IMR-90 (cell line): ENCODE measurements around the gene SNX5. TPM values are rescaled to one million over a fixed set of nuclear protein-coding genes. Genes with fewer than 3 reads are reported as not detected.

Source experiments
- ATAC-seq: fragments of 200-7000 bp; cut with Tn5 transposase; 2 replicates; pipeline ENCODE4 v1.9.1; 2020; ENCODE audit warnings: low read depth, mild to moderate bottlenecking, moderate library complexity
- BruUV-seq: library from RNA; stranded (reverse); fragments of 400-500 nt; replicated peaks from 2 replicates; lab custom pipeline; 2021; lab: Mats Ljungman, UMichigan
- CTCF ChIA-PET: fragments of 300-600 bp; formaldehyde crosslinking; extraction: SDS; loops from one replicate; lab custom pipeline; 2021; ENCODE audit warnings: antibody characterized with exemption; lab: Yijun Ruan, JAX
- POLR2A ChIA-PET: fragments of 300-600 bp; sonication (Branson Sonifier 250); formaldehyde crosslinking; loops from one replicate; lab custom pipeline; 2022; ENCODE audit warnings: antibody characterized with exemption; ENCODE audit not compliant: unreplicated experiment; lab: Charles Lee
- DNase-seq: peaks from one replicate; pipeline ENCODE4 v3.0.0; 2013
- H2AFZ ChIP-seq: replicated peaks from 2 replicates; pipeline ENCODE3; 2013; ENCODE audit warnings: low read length, mild to moderate bottlenecking; ENCODE audit not compliant: poor library complexity
- H2AK5ac ChIP-seq: 2 replicates; pipeline ENCODE4 v1.6.1; 2013; ENCODE audit warnings: low read depth, low read length, inconsistent platforms
- H2AK9ac ChIP-seq: replicated peaks from 2 replicates; pipeline ENCODE3; 2013; ENCODE audit warnings: mild to moderate bottlenecking, low read depth, low read length, moderate library complexity; ENCODE audit not compliant: poor library complexity
- H2BK120ac ChIP-seq: 2 replicates; pipeline ENCODE4 v1.6.1; 2013; ENCODE audit warnings: low read depth, low read length, inconsistent platforms
- H2BK15ac ChIP-seq: 3 replicates; pipeline ENCODE4 v1.6.1; 2013; ENCODE audit warnings: low read depth, low read length, inconsistent platforms
- H2BK20ac ChIP-seq: 2 replicates; pipeline ENCODE4 v1.6.1; 2013; ENCODE audit warnings: low read depth, mild to moderate bottlenecking, inconsistent platforms, low read length, moderate library complexity
- H2BK5ac ChIP-seq: 2 replicates; pipeline ENCODE4 v1.6.1; 2013; ENCODE audit warnings: mild to moderate bottlenecking, low read depth, low read length, inconsistent platforms; ENCODE audit not compliant: poor library complexity, severe bottlenecking
- H3K14ac ChIP-seq: replicated peaks from 2 replicates; pipeline ENCODE4 v1.6.1; 2013; ENCODE audit warnings: low read depth, low read length, inconsistent platforms
- H3K18ac ChIP-seq: 2 replicates; pipeline ENCODE4 v1.6.1; 2013; ENCODE audit warnings: low read depth, low read length, control low read depth
- H3K23ac ChIP-seq: 2 replicates; pipeline ENCODE4 v1.6.1; 2013; ENCODE audit warnings: low read depth, low read length, inconsistent platforms
- H3K27ac ChIP-seq: 2 replicates; pipeline ENCODE4 v1.5.1; 2013; ENCODE audit warnings: mild to moderate bottlenecking, control low read depth, low read length; ENCODE audit not compliant: insufficient read depth
- H3K27me3 ChIP-seq: 2 replicates; pipeline ENCODE4 v1.6.1; 2013; ENCODE audit warnings: low read length; ENCODE audit not compliant: control insufficient read depth, insufficient read depth
- H3K36me3 ChIP-seq: 2 replicates; pipeline ENCODE4 v1.6.1; 2013; ENCODE audit warnings: low read length, mixed read lengths; ENCODE audit not compliant: control insufficient read depth, insufficient read depth
- H3K4ac ChIP-seq: 2 replicates; pipeline ENCODE4 v1.6.1; 2013; ENCODE audit warnings: low read depth, low read length, inconsistent platforms
- H3K4me1 ChIP-seq: 2 replicates; pipeline ENCODE4 v1.6.1; 2013; ENCODE audit warnings: low read length, mixed read lengths; ENCODE audit not compliant: control insufficient read depth, insufficient read depth
- H3K4me2 ChIP-seq: 2 replicates; pipeline ENCODE4 v1.6.1; 2013; ENCODE audit warnings: low read depth, mild to moderate bottlenecking, control low read depth, low read length, moderate library complexity
- H3K4me3 ChIP-seq: 2 replicates; pipeline ENCODE4 v1.5.1; 2013; ENCODE audit warnings: low read depth, mild to moderate bottlenecking, control low read depth, low read length, moderate library complexity; ENCODE audit not compliant: insufficient read depth
- H3K56ac ChIP-seq: 2 replicates; pipeline ENCODE4 v1.6.1; 2013; ENCODE audit warnings: low read length, inconsistent platforms; ENCODE audit not compliant: insufficient read depth; ENCODE audit errors: extremely low read depth
- H3K79me1 ChIP-seq, 2 experiments: 2 replicates each; pipeline ENCODE4 v1.6.1; 2013; ENCODE audit warnings: low read length in 2 of 2, inconsistent platforms in 1 of 2, low read depth in 1 of 2
- H3K9ac ChIP-seq: 2 replicates; pipeline ENCODE4 v1.6.1; 2013; ENCODE audit warnings: low read depth, low read length, control low read depth
- H3K9me1 ChIP-seq: 2 replicates; pipeline ENCODE4 v1.6.1; 2013; ENCODE audit warnings: low read length, inconsistent platforms; ENCODE audit not compliant: insufficient read depth
- H3K9me3 ChIP-seq: 2 replicates; pipeline ENCODE4 v1.6.1; 2013; ENCODE audit warnings: low read length; ENCODE audit not compliant: control insufficient read depth, insufficient read depth
- H4K20me1 ChIP-seq: 2 replicates; pipeline ENCODE4 v1.6.1; 2013; ENCODE audit warnings: low read length, inconsistent platforms; ENCODE audit not compliant: insufficient read depth
- H4K5ac ChIP-seq: 2 replicates; pipeline ENCODE4 v1.6.1; 2013; ENCODE audit warnings: mild to moderate bottlenecking, low read depth, low read length, control low read depth
- H4K8ac ChIP-seq, 2 experiments: 2 replicates each; pipeline ENCODE4 v1.6.1; 2013; ENCODE audit warnings: low read depth in 2 of 2, low read length in 2 of 2, control low read depth in 1 of 2, inconsistent platforms in 1 of 2
- H4K91ac ChIP-seq: 2 replicates; pipeline ENCODE4 v1.6.1; 2013; ENCODE audit warnings: low read depth, low read length, inconsistent platforms; ENCODE audit not compliant: insufficient read depth
- CEBPB ChIP-seq: IDR thresholded peaks from 2 replicates; pipeline ENCODE4 v1.6.1; 2012; ENCODE audit warnings: low read depth, low read length, improper control_type of control experiment
- CHD1 ChIP-seq: IDR thresholded peaks from 2 replicates; pipeline ENCODE4 v1.6.1; 2012; ENCODE audit warnings: low read depth, low read length, improper control_type of control experiment
- FOS ChIP-seq: fragments of 150-350 bp; IDR thresholded peaks from 2 replicates; pipeline ENCODE4 v1.6.1; 2016; ENCODE audit warnings: low read depth, low read length
- MAFK ChIP-seq: IDR thresholded peaks from 2 replicates; pipeline ENCODE4 v1.6.1; 2012; ENCODE audit warnings: low read depth, low read length, improper control_type of control experiment
- MAZ ChIP-seq: IDR thresholded peaks from 2 replicates; pipeline ENCODE4 v1.6.1; 2012; ENCODE audit warnings: low read depth, mild to moderate bottlenecking, low read length, improper control_type of control experiment, moderate library complexity, borderline replicate concordance
- MXI1 ChIP-seq: IDR thresholded peaks from 2 replicates; pipeline ENCODE4 v1.6.1; 2012; ENCODE audit warnings: low read depth, mild to moderate bottlenecking, low read length, moderate library complexity, borderline replicate concordance
- POLR2A ChIP-seq: IDR thresholded peaks from 2 replicates; pipeline ENCODE4 v1.6.1; 2012; ENCODE audit warnings: mild to moderate bottlenecking, low read depth, low read length
- RAD21 ChIP-seq: IDR thresholded peaks from 2 replicates; pipeline ENCODE4 v1.6.1; 2012; ENCODE audit warnings: low read length, improper control_type of control experiment
- RFX5 ChIP-seq: IDR thresholded peaks from 2 replicates; pipeline ENCODE4 v1.8.0; 2012; ENCODE audit warnings: low read depth, mild to moderate bottlenecking, low read length, moderate library complexity
- WGBS, 2 experiments: methylation state at CpG; one replicate each; pipeline versions ENCODE4 v1.1.5 to v1.1.7; 2013; ENCODE audit warnings: missing lambda C conversion rate in 2 of 2; ENCODE audit not compliant: insufficient read length in 1 of 2; ENCODE audit errors: extremely low coverage in 2 of 2; 5-methylcytosine and 5-hydroxymethylcytosine counted together
- dilution Hi-C: fragments of 300-500 bp; cut with HindIII; formaldehyde crosslinking; loops from one replicate; pipeline ENCODE4 v1.14.3; 2018; ENCODE audit warnings: low sequenced_read_pairs; ENCODE audit not compliant: unreplicated experiment
- in situ Hi-C: fragments of 300-500 bp; cut with MboI; formaldehyde crosslinking; loops from 3 replicates; pipeline ENCODE4 v1.14.3; 2019; ENCODE audit warnings: low sequenced_read_pairs, inconsistent platforms, mixed read lengths
- intact Hi-C: fragments of 100-400 bp; cut with micrococcal nuclease; formaldehyde crosslinking; loops from 2 replicates; pipeline ENCODE4 v1.10.0; 2022
- polyA plus RNA-seq, 3 experiments: library from polyadenylated mRNA; depleted of rRNA; stranded (reverse); fragments of >200 nt; gene quantifications; 2 replicates each; pipeline ENCODE4 v1.2.3, GENCODE V29; 2012; ENCODE audit warnings: low replicate concordance in 1 of 3
- total RNA-seq: library from RNA; depleted of rRNA; stranded (reverse); fragments of >200 nt; gene quantifications from 2 replicates; pipeline ENCODE4 v1.2.3, GENCODE V29; 2012
- TF ChIP-seq, protein P1 (sequence below): fragments of 150-350 bp; IDR thresholded peaks from 2 replicates; pipeline ENCODE4 v1.6.1; 2016; ENCODE audit warnings: low read depth, mild to moderate bottlenecking, low read length, moderate library complexity, borderline replicate concordance

The SNX5 gene
- total and polyA plus RNA-seq, 2 of the 4 experiments (the other 2 are of a cell fraction) = 65.4 to 92.8 TPM

- peaks cover 24% of the 10 kb centered on the region for H3K9me1 ChIP-seq
- no peak overlapping the region for H4K5ac ChIP-seq
- DNase-seq = peak; percentile 33
- H2AFZ ChIP-seq = no peak overlapping the region
- H2BK20ac ChIP-seq = no peak overlapping the region
- H3K27ac ChIP-seq = peak overlapping the region; percentile 22; the same call in 1 of the 2 replicates
- in situ Hi-C loops = no loop called here
- H2BK5ac ChIP-seq = peak overlapping the region; percentile 59
- H3K18ac ChIP-seq = no peak overlapping the region
- dilution Hi-C loops = no loop called here
- H2BK120ac ChIP-seq = no peak overlapping the region
- ATAC-seq = peak; percentile 4; the same call in 1 of the 2 replicates
- BruUV-seq = no TSS peak
- peaks cover 3 to 41% of the 10 kb centered on the region in 2 experiments; a peak in 2 of 4 replicates for H3K79me1 ChIP-seq
- no peaks in the 10 kb centered on the region for H3K27me3 ChIP-seq
- CTCF ChIA-PET = interaction anchor here (1.0 kb wide), 1 partner anchor 10 kb away, joined by 3 read pairs; no protein-coding TSS in a partner anchor
- no peak overlapping the region for H4K8ac ChIP-seq
- TF ChIP-seq MAZ (no peak), MAFK (no peak), RFX5 (no peak), CEBPB (no peak), POLR2A (no peak), MXI1 (no peak), CHD1 (no peak), FOS (no peak), RAD21 (no peak)
- TF ChIP-seq, protein P1, sequence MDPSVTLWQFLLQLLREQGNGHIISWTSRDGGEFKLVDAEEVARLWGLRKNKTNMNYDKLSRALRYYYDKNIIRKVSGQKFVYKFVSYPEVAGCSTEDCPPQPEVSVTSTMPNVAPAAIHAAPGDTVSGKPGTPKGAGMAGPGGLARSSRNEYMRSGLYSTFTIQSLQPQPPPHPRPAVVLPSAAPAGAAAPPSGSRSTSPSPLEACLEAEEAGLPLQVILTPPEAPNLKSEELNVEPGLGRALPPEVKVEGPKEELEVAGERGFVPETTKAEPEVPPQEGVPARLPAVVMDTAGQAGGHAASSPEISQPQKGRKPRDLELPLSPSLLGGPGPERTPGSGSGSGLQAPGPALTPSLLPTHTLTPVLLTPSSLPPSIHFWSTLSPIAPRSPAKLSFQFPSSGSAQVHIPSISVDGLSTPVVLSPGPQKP = no peak
- intact Hi-C loops = no loop called here
- no peak overlapping the region for H2AK9ac ChIP-seq
- H3K9me3 ChIP-seq = no peaks in the 10 kb centered on the region
- no CpG with 5 or more reads among the region's 1 CpG for WGBS, 2 experiments
- POLR2A ChIA-PET = interaction anchor here (0.6 kb wide), 1 partner anchor 389 kb away, joined by 4 read pairs; no protein-coding TSS in a partner anchor
- no peak overlapping the region for H3K9ac ChIP-seq
- H3K4me3 ChIP-seq = no peak overlapping the region
- H2BK15ac ChIP-seq = no peak overlapping the region
- H3K36me3 ChIP-seq = peaks cover 11% of the 10 kb centered on the region
- H4K20me1 ChIP-seq = peaks cover 98% of the 10 kb centered on the region
- no peak overlapping the region for H3K56ac ChIP-seq
- no peak overlapping the region; the same call in 1 of the 2 replicates for H3K23ac ChIP-seq
- no peak overlapping the region for H2AK5ac ChIP-seq
- no peak overlapping the region for H3K14ac ChIP-seq
- H3K4me2 ChIP-seq = peak overlapping the region; percentile 32; the same call in 1 of the 2 replicates
- no peak overlapping the region for H3K4ac ChIP-seq
- H4K91ac ChIP-seq = no peak overlapping the region
- H3K4me1 ChIP-seq = peaks cover 30% of the 10 kb centered on the region
These were observed 7.0 kb downstream of the SNX5 start for GRCh38 chr20:17961587-17961940.
